ENCODE data around the gene SLC2A11.
"Not testable (repeated sequence)": the region's sequence is repeated elsewhere in the genome, so short reads cannot be mapped to it uniquely, and the experiment has no call there.

The SLC2A11 gene

DNA sequence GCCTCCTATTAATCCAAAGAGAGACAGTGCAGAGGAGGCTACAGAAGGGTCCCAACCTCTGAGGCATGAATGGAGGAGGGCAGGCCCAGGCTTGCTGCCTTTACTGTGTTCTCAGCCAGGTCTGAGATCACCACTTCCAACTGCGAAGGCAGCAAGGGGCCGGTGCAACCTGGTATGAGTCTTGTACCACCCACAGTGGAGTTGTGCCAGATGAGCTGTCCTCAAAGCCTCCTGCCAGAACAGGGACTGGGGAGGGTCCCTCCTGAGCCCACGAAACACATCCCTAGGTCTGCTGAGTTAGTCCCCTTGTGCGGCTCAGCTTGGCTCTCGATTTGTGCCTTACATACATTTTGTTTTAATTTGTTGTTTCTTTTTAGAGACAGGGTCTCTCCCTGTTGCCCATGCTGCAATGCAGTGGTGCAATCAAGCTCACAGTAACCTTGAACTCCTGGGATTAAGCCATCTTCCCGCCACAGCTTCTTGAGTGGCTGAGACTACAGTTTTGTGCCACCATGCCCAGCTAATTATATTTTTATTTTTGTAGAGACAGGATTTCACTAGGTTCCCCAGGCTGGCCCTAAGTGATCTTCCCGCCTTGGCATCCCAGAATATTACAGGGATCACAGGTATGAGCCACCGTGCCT lies 45.8 kb downstream of the SLC2A11 start:
- in situ Hi-C loops (cut with MboI; ENCODE audit: low sequenced_read_pairs): no loop called here

DNA sequence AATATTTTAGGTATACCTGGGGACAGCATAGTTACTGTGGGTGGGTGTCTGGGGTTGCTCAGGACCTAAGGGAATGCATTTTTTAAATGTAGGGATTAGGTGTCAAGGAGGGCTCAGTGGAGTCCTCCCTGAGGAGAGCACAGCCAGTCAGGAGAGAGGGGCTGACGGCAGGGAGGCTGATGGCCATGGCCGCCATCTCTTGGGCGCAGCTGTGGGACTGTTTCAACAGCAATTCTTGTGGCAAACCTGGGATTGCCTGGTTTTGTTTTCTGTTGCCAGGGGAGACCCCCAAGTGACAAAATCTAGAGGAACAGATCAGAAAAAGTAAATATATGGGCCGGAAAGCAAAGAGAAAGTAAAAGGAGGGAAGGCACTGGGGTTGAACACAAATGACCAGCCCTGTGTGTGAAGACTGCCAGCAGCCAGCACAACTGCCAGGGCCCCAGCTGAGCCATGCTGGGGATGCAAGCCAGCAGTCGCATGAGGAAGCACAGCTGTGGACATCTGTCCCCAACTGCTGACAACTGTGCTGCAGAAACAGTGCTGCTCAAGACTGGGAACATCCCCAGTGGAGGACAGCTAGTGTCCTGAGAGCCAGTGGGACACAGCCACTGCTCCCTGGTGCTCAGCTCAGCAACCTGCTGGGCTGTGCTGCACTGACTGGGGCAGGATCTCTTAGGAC lies 47.0 kb downstream of the SLC2A11 start:
- in situ Hi-C loops (cut with MboI; ENCODE audit: low sequenced_read_pairs): no loop called here

DNA sequence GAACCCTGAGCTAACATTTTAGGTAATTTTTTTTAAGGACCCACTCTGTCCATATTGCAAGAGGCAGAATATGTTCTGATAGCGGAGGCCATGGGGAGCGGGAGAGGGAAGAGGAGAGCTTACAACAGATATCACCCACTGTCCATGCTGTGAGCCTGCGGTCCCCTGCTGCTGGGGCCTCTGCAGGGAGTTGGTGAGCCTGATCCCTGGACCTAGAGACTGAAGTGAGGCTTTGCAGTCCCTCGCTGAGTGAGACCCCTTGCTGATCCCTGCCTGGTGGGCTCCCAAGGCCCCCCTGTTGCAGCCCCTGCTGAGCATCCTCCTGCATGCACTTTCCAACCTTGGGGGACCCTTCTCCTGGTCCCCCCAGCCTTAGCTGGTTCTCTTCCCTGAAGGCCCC lies 49.0 kb downstream of the SLC2A11 start:
- in situ Hi-C loops (cut with MboI; ENCODE audit: low sequenced_read_pairs): no loop called here

DNA sequence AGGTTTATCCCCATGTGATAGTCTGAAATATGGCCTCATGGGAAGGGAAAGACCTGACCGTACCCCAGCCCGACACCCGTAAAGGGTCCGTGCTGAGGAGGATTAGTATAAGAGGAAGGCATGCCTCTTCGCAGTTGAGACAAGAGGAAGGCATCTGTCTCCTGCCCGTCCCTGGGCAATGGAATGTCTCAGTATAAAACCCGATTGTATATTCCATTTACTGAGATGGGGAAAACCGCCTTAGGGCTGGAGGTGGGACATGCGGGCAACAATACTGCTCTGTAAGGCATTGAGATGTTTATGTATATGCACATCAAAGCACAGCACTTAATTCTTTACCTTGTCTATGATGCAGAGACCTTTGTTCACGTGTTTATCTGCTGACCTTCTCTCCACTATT lies 49.7 kb downstream of the SLC2A11 start:
- in situ Hi-C loops (cut with MboI; ENCODE audit: low sequenced_read_pairs): not testable (repeated sequence)

DNA sequence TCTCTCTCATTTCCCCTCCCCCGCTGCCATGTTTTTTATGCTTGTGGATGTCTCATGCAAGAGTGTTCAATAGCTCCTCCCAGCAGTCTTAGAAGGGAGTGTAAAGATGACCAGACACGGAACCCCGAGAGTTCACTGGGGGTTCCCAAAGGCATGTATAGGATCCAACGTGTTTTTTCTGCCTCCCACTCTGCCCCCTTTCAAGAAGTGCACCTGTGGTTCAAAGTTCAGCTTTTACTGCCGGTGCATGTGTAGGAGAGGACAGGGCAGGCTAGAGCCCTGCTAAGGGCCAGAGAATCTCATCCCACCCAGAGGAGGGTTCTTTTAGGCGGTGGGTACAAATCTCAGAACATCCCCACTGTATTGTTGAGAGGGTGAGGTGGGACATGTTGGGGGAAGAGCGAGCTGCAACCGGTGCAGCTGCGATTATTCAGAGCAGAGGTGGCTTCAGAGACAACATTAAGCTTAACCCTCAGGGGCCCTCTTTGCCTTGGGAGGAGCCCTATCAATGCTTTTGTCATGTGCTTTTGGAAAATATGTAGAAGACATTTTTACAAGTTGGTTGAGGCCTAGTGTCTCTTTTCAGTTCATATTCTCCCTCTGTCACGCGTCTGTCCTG lies 51.0 kb downstream of the SLC2A11 start:
- in situ Hi-C loops (cut with MboI; ENCODE audit: low sequenced_read_pairs): no loop called here

DNA sequence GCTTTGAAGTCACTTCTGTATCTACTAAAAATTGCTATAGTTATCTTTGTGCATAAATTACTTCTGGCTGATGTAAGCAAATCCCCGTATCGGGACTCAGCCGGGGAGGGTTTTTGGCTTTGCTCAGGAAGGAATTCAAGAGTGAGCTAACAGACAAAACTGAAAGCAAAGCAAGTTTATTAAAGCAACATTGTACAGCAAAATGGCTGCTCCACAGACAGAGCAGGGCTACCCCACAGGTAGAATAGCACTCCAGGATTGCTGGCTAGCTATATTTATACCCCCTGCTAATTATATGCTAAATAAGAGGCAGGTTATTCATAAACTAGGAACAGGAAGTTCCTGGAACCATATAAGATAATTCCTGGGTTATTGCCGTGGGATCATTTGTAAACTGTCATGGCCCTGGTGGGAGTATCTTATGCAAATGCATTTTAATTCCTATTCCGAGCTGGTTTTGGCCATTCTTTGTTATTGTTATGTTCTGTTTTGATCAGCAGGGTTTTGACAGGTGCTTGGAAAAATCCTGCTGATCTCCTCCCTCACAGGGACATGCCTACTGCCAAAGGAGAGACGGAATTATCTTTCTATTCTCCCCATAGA lies 51.7 kb downstream of the SLC2A11 start:
- in situ Hi-C loops (cut with MboI; ENCODE audit: low sequenced_read_pairs): no loop called here

DNA sequence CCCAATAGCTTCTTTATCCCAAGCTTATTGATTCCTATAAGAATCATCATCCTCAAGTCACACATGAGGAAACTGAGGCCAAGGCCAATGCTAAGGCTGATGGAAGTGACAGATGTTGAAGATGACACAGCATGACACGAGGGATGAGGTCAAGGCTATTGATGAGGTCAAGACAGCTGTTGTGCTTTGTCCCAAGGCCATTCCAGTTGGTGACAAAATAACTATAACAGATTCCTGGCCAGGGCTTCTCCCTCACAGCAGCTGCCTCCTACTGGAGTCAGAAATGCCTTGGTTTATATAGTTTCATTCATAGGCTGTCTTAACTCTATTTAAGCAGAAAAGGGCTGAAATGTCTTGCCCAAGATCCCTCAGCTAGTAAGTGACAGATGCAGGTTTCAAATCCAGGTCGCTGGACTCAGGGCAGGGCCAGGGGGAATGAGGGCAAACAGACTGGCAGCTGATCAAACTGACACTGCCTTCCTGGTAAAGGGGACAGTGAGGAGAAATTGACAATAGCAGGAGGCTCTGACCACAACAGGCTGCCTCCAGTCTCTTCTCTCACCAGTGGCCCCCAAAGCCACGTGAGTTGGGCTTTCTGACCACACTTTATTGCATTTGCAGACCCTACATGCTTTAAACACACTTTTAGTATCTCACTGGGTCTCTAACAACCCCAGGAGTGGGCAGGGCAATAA lies 53.0 kb downstream of the SLC2A11 start:
- in situ Hi-C loops (cut with MboI; ENCODE audit: low sequenced_read_pairs): no loop called here

DNA sequence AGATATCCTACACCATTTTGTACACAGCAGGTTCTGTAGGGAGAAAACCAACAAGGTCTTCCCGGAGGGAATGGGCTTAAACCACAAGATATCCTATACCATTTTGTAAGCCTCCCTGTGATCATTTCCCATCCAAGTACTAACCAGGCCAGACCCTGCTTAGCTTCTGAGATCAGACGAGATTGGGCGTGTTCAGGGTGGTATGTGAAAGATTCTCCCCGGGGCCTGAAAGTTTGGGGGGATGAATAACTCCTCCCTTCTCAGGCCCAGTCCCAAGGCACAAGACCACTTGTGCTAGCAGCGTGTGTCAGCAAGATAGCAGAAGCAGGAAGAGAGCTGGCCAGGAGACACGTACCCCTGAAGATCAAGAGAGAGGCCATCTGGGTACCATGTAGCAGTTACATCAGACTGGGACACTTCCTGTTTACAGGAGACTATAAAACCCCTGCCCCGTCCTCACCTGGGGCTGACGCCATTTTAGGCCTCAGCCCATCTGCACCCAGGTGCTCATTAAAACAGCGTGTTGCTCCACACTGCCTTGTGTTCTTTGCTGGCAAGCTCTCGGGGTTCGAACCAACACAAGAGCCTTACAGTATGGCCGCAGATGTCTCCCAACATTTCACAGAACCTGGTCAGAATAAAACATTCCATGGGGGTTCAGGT lies 53.8 kb downstream of the SLC2A11 start:
- in situ Hi-C loops (cut with MboI; ENCODE audit: low sequenced_read_pairs): no loop called here

DNA sequence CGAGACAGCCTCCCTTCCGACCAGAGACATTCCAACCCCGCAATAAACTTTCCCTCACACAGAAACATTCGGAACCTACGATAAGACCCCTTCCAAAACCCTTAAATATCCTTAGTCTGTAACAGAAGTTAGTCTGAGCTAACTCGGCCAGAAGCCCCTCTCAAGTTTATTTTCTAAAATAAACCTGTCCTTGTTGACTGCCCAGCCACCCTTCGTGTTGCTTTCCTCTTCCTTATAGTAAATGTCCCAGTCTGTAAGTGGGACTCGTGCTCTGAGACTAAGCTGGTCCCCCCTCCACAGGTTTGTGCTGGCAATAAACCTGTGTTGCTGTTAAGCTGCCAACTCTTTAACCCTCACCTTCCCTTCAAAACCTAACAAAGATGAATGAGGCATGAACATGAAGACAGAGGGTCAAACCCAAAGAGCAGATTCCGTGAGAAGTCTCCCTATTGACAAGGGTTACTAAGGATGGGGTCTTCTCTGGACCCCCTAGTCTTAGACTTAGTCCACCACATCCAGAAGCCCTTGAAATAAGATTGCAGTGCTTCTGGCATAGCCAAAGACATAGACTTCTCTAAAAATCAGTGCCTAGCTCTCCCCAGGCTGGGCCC lies 54.7 kb downstream of the SLC2A11 start:
- in situ Hi-C loops (cut with MboI; ENCODE audit: low sequenced_read_pairs): no loop called here

DNA sequence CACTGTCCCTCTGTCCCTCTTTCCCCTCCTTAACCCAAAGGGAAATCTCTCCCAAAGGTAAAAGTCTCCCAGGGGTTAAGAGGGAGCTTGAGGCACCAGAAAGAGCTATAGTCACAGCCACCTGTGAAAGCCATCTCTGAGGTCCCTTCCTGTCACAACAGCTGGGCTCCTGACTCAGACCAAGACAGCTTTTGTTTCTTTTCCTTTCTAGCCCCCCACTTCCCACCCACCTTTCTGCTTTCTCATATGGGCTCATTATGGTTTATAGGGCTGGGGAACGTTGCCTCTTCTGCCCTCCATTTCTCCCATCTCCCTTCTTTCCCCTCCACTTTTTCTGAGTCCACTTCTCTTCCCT lies 55.6 kb downstream of the SLC2A11 start:
- in situ Hi-C loops (cut with MboI; ENCODE audit: low sequenced_read_pairs): no loop called here

DNA sequence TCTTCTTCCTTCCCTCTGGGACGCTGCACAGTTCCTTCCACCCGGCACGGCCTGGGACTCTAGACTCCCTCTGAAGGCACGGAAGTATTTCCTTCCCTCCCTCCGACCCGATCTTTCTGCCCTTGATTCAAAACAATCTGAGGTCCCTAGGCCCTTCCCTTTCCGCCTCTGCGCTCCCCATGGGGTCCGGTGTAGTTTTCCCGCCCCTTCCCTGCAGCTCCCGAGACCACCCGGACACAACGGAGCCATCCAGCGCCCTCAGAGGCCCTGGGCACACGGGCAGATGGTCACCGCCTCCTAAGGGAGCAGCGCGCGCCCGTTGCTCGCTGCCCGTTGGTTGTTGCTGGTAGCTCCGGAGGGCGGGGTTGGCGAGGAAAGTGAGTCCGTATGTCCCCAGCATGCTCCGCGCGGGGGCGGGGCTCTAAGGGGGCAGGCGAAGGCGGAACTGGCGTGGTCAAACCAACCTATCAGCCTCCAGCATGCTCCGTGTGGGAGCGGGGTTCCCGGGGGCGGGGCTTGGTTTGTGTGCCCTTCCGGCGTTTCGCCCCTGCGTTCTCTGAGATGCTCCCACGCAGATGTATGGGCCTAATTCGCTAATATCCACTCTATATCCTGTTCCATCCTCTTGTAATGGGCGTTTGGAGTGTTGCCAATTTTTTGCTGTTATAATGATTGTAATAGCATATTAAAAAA lies 56.1 kb downstream of the SLC2A11 start:
- in situ Hi-C loops (cut with MboI; ENCODE audit: low sequenced_read_pairs): no loop called here

DNA sequence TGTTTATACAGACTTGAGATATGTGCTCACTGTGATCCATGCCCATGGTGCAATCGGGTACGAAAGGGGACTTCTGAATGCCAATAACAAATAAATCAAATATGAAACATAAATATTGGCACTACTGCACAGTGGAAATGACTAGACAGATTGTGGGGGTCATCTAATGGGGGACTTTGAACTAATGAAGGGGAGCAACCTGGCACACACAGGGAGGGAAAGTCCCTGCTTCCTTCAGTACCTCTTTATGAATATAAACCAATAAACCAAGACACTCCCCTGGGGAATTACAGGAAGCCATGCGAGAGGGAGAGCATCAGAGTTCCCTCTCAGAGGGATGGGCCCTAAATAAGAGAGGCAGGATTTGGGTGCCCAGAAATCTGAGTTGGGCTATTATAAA lies 57.6 kb downstream of the SLC2A11 start:
- in situ Hi-C loops (cut with MboI; ENCODE audit: low sequenced_read_pairs): no loop called here

DNA sequence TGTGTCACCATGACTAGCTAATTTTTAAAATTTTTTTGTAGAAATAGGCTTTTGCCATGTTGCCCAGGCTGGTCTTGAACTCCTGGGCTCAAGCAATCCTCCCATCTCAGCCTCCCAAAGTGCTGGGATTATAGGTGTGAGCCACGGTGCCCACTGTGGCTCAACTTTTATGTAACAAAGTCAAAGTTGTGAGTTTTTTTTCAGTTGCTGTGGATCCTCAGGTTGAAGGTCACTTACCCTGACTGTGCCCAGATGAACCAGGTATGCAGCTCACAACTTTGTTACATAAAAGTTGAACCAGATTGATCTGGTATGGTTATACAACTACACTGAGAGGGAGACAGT lies 62.6 kb downstream of the SLC2A11 start:
- in situ Hi-C loops (cut with MboI; ENCODE audit: low sequenced_read_pairs): not testable (repeated sequence)

DNA sequence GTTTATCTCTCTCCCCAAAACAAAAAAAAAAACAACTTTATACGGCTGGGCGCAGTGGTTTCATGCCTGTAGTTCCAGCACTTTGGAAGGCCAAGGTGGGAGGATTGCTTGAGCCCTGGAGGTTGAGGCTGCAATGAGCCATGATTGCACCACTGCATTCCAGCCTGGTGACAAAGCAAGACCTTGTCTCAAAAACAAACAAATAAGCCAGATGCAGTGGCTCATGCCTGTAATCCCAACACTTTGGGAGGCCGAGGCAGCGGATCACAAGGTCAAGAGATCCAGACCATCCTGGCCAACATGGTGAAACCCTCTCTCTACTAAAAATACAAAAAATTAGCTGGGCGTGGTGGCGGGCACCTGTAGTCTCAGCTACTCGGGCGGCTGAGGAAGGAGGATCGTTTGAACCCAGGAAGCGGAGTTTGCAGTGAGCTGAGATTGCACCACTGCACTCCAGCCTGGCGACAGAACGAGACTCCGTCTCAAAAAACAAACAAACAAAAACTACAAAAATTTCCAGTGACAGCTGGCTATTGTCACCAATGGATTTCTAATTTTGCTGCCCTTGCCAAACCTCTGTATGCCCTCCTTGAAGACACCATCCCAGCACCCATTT lies 64.0 kb downstream of the SLC2A11 start:
- in situ Hi-C loops (cut with MboI; ENCODE audit: low sequenced_read_pairs): not testable (repeated sequence)

DNA sequence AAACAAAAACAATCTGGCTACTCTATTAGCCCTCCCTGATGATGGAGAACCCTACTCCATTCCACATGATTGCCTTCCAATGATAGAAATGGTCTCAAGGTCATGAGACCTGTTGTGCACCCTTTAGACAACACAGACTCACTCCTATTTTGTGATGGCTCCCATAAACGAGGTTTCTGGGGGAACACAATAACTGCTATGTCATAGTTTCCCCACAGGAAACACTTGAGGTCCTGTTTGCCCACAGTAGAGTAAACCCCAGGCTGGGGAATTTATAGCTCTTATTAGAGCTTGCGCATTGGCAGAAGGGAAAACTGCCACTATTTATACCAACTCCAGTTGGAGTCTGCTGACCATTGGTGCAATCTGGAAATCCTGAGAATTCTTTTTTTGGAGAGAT lies 65.2 kb downstream of the SLC2A11 start:
- in situ Hi-C loops (cut with MboI; ENCODE audit: low sequenced_read_pairs): no loop called here

DNA sequence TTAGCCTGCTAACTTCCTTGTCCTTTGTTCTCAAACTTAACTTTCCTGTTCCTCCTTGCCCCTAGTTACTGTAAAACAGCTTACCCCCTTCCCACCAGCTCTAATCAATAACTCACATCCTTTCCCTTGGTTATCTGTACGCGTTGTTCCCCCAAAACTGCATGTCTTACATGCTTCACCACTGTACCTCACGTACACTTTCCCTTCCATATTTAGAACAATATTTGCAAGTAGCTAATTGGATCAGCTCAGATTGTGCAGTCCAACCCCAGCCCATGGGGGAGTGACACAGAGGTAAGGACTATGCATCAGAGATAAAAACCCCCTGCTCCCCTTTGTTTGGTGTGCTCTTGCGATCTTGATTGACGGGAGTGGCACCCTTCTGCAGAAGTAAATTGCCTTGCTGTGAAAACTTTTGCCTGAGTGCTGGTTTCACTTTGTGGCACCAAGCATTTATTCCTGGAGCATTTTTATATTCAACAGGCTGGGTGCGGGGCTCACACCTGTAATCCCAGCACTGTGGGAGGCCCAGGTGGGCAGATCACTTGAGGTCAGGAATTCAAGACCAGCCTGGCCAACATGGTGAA lies 67.4 kb downstream of the SLC2A11 start:
- in situ Hi-C loops (cut with MboI; ENCODE audit: low sequenced_read_pairs): no loop called here

DNA sequence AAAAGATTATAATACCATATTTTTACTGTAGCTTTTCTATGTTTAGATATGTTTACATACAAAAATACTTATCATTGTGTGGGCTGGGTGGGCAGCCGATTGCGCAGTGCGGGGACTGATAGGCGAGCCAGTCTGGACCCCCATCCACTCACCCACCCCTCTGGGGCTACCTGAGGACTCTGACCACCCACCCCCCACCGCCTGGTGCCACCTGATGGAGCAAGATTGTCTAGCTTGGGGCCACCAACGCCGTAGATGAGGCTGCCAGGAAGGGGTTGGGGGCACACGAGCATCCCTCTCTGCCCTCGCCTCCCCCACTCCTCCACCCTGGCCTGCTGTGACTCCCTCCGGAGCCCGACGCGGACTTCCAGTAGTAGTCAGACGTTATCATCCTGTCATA lies 68.9 kb downstream of the SLC2A11 start:
- in situ Hi-C loops (cut with MboI; ENCODE audit: low sequenced_read_pairs): no loop called here
